ENCODE data around the gene PWP1.

The PWP1 gene

DNA sequence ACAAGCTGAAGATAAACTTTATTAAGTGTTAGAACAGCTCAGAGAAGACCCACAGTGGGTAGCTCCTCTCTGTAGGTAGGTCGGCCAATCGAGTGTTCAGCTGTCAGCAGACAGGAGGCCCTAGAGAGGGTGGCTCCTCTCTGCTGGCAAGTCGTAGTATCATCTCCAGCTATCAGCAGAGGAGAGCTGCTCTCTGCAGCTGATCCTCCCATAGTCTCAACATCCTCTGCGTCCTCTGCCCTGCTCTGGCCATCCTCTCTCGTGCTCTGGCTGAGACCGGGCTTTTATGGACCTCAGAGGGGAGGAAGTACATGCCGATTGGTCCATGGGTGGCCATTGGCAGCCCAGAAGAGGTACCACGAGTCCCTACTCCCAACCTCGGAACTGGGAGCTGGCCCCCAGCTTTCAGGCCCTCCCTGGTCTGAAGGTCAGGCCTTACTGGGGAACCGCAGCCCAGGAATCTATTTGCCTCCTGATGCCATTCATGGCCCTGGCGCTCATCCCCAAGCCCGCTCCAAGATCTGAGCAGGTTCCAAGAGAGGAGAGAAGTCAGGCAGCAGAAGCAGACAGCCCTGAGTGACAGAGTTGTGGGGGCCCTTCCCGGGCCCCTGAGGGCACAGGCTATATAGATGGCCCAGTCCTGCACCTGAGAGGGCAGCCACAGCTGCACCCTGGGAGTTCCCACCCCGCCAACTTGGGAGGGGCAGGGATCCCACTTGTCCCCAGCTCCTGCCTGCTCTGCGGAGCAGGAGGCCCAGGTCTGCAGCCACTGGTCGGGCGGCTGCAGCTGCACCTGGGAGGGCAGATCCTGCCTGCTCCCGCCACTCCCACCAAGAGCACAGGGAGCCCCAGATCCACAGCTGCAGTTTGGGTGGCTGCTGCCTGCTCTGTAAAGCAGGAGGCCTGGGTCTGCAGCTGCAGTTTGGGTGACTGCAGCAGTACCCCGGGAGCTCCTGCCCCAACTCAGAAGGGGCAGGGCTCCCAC, 3.5 kb upstream of the PWP1 start:
- TF ChIP-seq GATA2 (IDR thresholded peaks at IDR 0.05; ENCODE audit: low read depth, low read length), result no peak
- no peak for TF ChIP-seq GATA3 (IDR thresholded peaks at IDR 0.05; ENCODE audit: low read depth, low read length)

DNA sequence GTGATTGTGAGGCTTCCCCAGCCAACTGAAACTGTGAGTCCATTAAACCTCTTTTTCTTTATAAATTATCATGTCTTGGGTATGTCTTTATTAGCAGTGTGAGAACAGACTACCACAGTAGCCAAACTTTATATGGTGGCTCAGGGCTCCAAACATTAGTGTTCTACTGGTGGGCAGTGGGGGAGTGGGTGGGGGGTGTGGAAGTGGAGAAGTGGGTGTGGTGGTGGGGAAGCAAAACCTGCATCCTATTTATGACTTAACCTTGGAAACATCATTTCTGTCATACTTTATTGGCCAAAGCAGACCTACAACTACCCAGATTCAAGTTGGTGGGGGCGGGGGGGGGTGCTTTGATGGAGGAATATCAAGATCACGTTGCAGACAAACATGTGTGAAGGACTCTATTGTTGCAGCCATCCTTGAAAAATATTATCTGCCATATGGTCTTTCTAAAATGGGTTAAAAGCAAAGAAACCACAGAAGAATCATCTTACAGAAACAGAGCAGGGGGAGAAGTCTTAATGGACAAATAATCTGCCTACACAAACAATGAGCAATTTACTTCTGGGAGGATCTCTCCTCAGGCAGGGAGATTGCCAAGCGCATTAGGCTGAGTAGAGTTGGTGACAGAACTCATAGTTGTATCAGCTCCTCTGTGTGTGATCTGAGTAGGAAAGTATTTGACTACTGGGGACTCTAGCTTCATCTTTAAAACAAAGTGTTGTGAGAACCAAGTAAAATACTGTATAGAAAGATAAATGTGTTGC, 1.4 kb upstream of the PWP1 start:
- TF ChIP-seq GATA2 (IDR thresholded peaks at IDR 0.05; ENCODE audit: low read depth, low read length) (no peak), GATA3 (IDR thresholded peaks at IDR 0.05; ENCODE audit: low read depth, low read length) (no peak)

DNA sequence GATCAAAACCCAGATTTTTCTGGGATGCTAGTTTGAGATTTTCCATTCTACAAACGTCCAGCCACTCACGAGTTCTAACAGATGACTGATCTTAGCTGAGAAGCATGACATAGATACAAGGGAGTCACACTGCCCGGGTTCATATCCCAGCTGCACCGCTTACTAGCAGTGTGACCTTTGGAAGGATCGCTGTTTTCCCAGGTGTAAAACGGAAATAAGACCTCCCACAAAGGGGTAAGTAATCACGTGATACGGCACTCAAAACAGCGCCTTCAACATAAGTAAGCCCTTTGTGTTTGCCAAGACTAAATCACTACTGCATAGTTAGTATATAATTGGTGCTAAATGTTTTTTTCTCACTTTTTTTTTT, 624 bp upstream of the PWP1 start:
- no peak for TF ChIP-seq GATA2 (IDR thresholded peaks at IDR 0.05; ENCODE audit: low read depth, low read length)
- no peak for TF ChIP-seq GATA3 (IDR thresholded peaks at IDR 0.05; ENCODE audit: low read depth, low read length)

DNA sequence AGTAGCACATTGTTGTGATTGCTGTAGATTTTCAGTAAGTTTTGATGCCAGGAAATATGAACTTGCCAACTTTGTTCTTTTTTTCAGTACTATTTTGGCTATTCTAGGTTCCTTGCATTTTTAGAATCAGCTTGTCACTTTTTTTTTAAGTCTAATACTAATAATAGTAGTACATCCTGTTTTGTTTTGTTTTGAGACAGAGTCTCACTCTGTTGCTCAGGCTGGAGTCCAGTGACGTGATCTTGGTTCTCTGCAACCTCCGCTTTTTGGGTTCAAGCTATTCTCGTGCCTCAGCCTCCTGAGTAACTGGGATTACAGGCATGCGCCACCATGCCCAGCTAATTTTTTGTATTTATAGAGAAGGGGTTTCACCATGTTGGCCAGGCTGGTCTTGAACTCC, 16.5 kb downstream of the PWP1 start:
- no peak for TF ChIP-seq GATA3 (IDR thresholded peaks at IDR 0.05; ENCODE audit: low read depth, low read length)
- TF ChIP-seq GATA2 (IDR thresholded peaks at IDR 0.05; ENCODE audit: low read depth, low read length), result no peak

DNA sequence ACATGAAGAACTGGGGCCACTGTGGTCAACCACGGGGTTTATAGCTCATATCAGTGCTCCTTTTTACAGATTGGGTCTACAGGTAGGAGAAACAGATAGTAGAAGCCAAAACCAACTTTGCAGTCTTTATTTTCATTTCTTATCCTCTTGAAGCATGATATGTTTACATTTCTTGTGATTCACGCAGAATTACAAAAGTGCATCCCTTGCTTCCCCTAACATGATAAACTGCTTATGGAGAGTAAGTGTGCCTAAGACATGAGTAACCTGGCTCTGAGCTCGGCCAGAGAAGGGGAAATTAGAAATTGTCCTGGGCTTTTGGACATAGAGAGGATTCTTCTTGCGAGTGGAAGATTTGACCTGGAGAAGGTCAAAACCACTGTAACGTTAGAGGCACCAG, 18.4 kb downstream of the PWP1 start:
- TF ChIP-seq GATA2 (IDR thresholded peaks at IDR 0.05; ENCODE audit: low read depth, low read length) (no peak), GATA3 (IDR thresholded peaks at IDR 0.05; ENCODE audit: low read depth, low read length) (no peak)

DNA sequence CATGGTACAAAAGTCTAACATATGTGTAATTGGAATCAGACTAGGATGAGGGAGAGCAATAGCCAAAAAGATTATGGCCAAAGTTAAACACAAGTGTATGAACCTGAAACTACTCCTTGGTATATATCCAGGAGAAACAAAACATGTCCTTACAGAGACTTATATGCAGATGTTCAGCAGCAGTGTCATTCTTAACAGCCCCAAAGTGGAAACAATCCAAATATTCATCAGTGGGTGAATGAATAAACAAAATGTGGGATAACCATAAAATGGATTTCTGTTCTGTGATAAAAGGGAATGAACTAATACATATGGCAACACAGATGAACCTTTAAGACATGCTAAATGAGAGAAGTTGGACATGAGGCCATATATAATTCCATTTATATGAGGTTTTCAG, 30.2 kb downstream of the PWP1 start:
- no peak for TF ChIP-seq GATA3 (IDR thresholded peaks at IDR 0.05; ENCODE audit: low read depth, low read length)
- TF ChIP-seq GATA2 (IDR thresholded peaks at IDR 0.05; ENCODE audit: low read depth, low read length), result no peak

DNA sequence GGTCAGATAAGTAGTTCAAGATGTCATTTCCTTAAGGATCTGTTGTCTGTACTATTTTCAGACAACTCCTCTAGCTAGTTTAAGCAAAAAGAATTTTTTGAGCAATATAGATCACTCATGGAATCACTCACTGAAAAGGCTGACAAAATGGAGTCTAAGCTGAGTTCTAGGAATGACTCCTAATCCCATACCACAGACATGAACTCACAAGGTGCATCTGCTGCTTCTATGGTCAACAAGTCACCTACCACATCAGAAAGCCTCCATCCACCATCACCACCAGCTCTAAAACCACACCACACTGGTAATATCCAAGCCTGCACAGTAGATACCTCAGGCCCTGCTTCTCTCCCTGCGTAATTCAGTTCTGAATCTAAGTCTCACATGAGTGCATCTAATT, 33.0 kb downstream of the PWP1 start:
- TF ChIP-seq GATA3 (IDR thresholded peaks at IDR 0.05; ENCODE audit: low read depth, low read length), result no peak
- TF ChIP-seq GATA2 (IDR thresholded peaks at IDR 0.05; ENCODE audit: low read depth, low read length), result no peak

DNA sequence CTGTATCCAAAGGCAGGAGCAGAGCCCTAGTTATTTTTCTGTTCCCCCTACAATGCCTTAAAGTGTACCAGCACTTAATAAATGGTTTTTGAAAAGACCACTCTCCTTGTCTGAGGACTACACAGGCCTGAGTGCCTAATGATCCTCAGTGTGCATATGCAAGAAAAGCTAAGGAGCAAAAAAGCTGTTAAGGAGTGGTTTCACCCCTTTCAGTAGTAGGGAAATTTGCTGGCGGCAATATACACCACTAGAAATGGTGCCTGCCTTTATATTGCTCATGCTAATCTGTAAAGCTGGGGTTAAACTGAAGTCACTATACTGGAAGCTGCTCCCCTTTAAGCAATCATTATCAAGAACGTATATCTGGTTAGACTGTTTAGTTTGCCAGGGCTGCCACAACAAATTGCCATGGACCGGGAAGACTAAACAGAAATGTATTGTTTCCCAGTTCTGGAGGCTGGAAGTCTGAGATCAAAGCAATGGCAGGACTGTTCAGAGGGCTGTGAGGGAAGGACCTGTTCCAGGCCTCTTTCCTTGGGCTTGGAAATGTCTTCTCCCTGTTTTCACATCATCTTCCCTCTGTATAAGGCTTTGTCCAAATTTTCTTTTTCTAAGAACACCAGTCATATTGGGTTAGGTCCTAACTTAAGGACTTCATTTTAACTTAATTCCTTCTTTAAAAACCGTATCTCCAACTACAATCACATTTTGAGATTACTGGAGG, 45.2 kb downstream of the PWP1 start:
- no peak for TF ChIP-seq GATA2 (IDR thresholded peaks at IDR 0.05; ENCODE audit: low read depth, low read length)
- no peak for TF ChIP-seq GATA3 (IDR thresholded peaks at IDR 0.05; ENCODE audit: low read depth, low read length)

DNA sequence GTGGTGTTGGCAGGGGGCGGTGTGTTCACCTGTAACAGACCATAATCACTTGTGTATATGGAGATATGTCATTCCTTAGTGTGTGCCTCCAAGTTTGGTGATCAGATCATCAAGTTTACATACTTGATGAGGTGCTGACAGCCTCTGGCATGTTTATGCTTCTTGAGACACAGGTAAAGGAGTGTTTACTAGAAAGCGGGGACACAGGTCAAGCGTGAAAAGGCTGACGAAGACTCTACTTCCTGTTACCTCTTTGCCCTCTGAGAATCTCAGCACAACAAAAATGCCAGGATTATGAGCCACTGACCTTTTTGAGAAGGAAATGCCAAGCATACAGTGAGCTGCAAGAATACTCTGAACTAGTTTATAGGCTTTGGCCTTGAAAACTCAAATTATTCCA, 45.8 kb downstream of the PWP1 start:
- TF ChIP-seq GATA2 (IDR thresholded peaks at IDR 0.05; ENCODE audit: low read depth, low read length), result no peak
- TF ChIP-seq GATA3 (IDR thresholded peaks at IDR 0.05; ENCODE audit: low read depth, low read length), result no peak

DNA sequence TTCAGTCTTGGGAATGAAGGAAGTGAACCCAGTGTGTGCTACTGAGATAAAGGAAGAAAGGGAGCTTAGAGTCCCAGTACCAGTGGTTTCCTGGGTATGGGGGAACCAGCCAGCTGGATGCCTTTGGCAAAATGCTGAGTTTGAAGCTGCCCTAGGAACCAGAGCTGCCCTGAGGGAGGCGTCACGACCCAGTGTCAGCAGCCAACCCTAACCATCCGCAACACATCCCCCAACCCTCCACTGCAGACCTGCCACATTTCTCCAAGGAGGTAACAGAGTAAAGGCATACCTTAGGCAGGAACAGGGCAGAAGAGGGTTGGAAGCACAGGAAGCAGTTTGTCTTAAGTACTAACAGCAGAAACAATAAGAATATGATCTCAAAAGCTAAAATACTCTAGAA, 46.8 kb downstream of the PWP1 start:
- TF ChIP-seq GATA2 (IDR thresholded peaks at IDR 0.05; ENCODE audit: low read depth, low read length) (no peak), GATA3 (IDR thresholded peaks at IDR 0.05; ENCODE audit: low read depth, low read length) (no peak)

DNA sequence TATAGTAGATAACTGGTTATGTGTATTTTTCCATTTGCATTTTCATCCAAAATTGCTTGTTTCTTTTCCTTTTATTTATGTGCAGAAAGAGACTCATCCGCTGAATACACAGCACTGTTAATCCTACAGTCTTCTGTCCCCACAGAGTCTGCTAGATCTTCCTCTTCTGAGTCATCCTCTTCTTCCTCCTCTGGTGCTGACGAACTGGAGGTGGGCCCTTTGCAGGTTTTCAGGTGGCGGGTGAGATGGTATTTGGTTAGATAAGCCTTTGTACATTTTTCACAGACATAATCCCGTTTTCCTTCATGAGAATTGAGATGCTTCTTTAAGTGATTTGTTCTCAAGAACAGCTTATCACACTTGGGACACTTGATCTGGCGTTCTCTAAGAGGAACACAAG, 48.5 kb downstream of the PWP1 start:
- TF ChIP-seq GATA3 (IDR thresholded peaks at IDR 0.05; ENCODE audit: low read depth, low read length), result no peak
- TF ChIP-seq GATA2 (IDR thresholded peaks at IDR 0.05; ENCODE audit: low read depth, low read length), result no peak

DNA sequence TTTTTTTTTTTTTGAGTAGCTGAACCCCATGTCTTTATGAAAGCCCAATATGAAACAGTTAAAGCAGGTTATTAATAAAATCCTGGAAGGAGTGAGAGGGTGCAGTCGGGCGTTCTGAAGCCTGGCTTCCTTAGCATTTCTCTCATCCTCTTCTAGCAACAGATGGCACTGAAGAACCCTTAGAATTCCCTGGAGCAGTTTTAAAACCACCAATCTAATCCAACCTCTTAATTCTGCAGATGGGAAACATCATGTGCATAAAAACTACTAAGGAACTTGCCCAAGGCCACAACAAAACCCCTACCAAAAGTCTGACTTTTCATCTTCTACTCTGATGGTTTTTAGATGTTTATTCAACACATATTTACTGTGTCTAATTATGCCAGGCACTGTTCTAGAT, 50.2 kb downstream of the PWP1 start:
- no peak for TF ChIP-seq GATA3 (IDR thresholded peaks at IDR 0.05; ENCODE audit: low read depth, low read length)
- TF ChIP-seq GATA2 (IDR thresholded peaks at IDR 0.05; ENCODE audit: low read depth, low read length), result no peak

DNA sequence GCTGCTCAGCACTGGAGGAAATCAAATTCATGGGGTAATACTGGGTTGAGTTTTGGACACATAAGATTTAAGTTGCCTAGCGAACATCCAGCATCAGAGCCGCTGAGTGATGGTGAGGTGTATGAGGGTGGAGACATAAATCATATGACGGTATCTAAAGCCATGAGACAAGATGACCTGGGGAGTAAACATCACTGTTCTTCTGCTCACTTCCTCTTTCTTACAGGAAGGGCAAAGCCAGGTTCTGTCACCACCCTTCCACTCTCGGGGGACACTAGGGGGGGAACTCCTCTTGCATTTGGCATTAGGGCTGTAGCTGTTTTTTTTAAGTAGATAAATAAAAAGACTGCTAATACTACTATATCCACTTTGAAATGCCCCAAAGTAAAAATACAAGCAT, 51.3 kb downstream of the PWP1 start:
- TF ChIP-seq GATA2 (IDR thresholded peaks at IDR 0.05; ENCODE audit: low read depth, low read length), result no peak
- TF ChIP-seq GATA3 (IDR thresholded peaks at IDR 0.05; ENCODE audit: low read depth, low read length), result no peak

DNA sequence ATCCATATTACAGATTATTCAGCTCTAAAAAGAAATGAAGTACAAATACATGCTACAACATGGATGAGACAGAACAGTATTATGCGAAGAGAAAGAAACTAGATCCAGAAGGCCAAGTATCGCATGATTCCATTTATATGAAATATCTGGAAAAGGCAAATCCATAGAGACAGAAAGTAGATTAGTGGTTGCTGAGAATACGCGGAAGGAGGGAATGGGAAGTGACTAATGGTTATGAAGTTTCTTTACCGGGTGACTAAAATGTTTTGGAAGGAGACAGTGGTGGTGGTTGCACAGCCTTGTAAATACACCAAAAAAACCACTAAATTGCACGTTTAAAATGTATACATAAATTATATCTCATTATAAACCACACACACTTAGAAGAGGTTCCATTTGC, 62.9 kb downstream of the PWP1 start:
- no peak for TF ChIP-seq GATA3 (IDR thresholded peaks at IDR 0.05; ENCODE audit: low read depth, low read length)
- TF ChIP-seq GATA2 (IDR thresholded peaks at IDR 0.05; ENCODE audit: low read depth, low read length), result no peak

Measured in SH-SY5Y (cell line).